CD14-positive monocyte (primary cell): ENCODE data around the gene CBR3. TPM values are rescaled to one million over a fixed set of nuclear protein-coding genes. Genes with fewer than 3 reads are reported as not detected.
A peak's percentile ranks its signal among the peaks of the same experiment; 100 is the strongest.

Experiments used
- DNase-seq, 3 donors: peaks; one replicate each; pipeline ENCODE4 v3.0.0-alpha.2; 2011 to 2022
- H2AFZ ChIP-seq: 2 replicates; pipeline ENCODE4 v1.6.0; 2012; ENCODE audit warnings: mild to moderate bottlenecking, low read depth, low read length, inconsistent platforms; ENCODE audit not compliant: insufficient read depth, poor library complexity, severe bottlenecking
- H3K27ac ChIP-seq, 2 donors: 1 replicate in 1 of 2; 2 replicates in 1 of 2; pipeline ENCODE4 v1.5.1; 2012 to 2013; ENCODE audit warnings: low read length in 2 of 2, control low read depth in 1 of 2, inconsistent platforms in 1 of 2, low read depth in 1 of 2, mild to moderate bottlenecking in 1 of 2
- H3K27me3 ChIP-seq, 2 donors: one replicate each; pipeline versions ENCODE4 v1.6.0 to v1.6.1; 2011 to 2013; ENCODE audit warnings: low read length in 2 of 2; ENCODE audit not compliant: control insufficient read depth in 2 of 2, insufficient read depth in 2 of 2
- H3K36me3 ChIP-seq, 2 donors: replicated peaks in 1 of 2; 1 replicate in 1 of 2; 2 replicates in 1 of 2; pipeline versions ENCODE4 v1.5.1 to v1.6.1; 2012 to 2013; ENCODE audit warnings: low read length in 2 of 2, control low read depth in 1 of 2, inconsistent platforms in 1 of 2, mild to moderate bottlenecking in 1 of 2; ENCODE audit not compliant: insufficient read depth in 2 of 2, control insufficient read depth in 1 of 2
- H3K4me1 ChIP-seq, 2 donors: 1 replicate in 1 of 2; 2 replicates in 1 of 2; pipeline versions ENCODE4 v1.5.1 to v1.6.1; 2012 to 2013; ENCODE audit warnings: low read length in 2 of 2, control low read depth in 1 of 2, inconsistent platforms in 1 of 2, mild to moderate bottlenecking in 1 of 2, moderate library complexity in 1 of 2; ENCODE audit not compliant: insufficient read depth in 2 of 2, control insufficient read depth in 1 of 2
- H3K4me2 ChIP-seq: replicated peaks from 2 replicates; pipeline ENCODE3; 2012; ENCODE audit warnings: low read length, moderate library complexity, mild to moderate bottlenecking; ENCODE audit not compliant: poor library complexity, severe bottlenecking; ENCODE audit errors: extremely low read depth
- H3K4me3 ChIP-seq, 3 experiments: fragments of 200-600 bp in 1 of 3; sonication (generic) in 1 of 3; replicated peaks in 1 of 3; 1 replicate in 2 of 3; 2 replicates in 1 of 3; pipeline ENCODE4 v1.5.1; 2011 to 2013; ENCODE audit warnings: low read length in 3 of 3, mild to moderate bottlenecking in 3 of 3, control low read depth in 2 of 3, low read depth in 2 of 3, inconsistent platforms in 1 of 3, moderate library complexity in 1 of 3
- H3K79me2 ChIP-seq: 2 replicates; pipeline ENCODE4 v1.6.0; 2012; ENCODE audit warnings: mild to moderate bottlenecking, control low read depth, inconsistent platforms, low read length, moderate library complexity; ENCODE audit not compliant: insufficient read depth
- H3K9ac ChIP-seq: 2 replicates; pipeline ENCODE4 v1.6.0; 2017; ENCODE audit warnings: low read length, mild to moderate bottlenecking; ENCODE audit not compliant: insufficient read depth, poor library complexity, severe bottlenecking
- H3K9me3 ChIP-seq, 2 donors: replicated peaks in 1 of 2; 1 replicate in 1 of 2; 2 replicates in 1 of 2; pipeline versions ENCODE4 v1.5.1 to v1.6.1; 2012 to 2013; ENCODE audit warnings: low read length in 2 of 2, control low read depth in 1 of 2; ENCODE audit not compliant: control insufficient read depth in 1 of 2, insufficient read depth in 1 of 2
- H4K20me1 ChIP-seq: 2 replicates; pipeline ENCODE4 v1.6.0; 2012; ENCODE audit warnings: mild to moderate bottlenecking, low read length, control low read depth, moderate library complexity; ENCODE audit not compliant: insufficient read depth
- H3K27ac Mint-ChIP-seq, 7 donors: one replicate each; pipeline ENCODE4 v1.8.0; 2020; ENCODE audit warnings: mild to moderate bottlenecking in 7 of 7, mixed read lengths in 7 of 7, moderate library complexity in 6 of 7, inconsistent platforms in 2 of 7
- H3K27me3 Mint-ChIP-seq, 3 donors: one replicate each; pipeline ENCODE4 v1.8.0; 2021 to 2022; ENCODE audit warnings: low read depth in 3 of 3, mild to moderate bottlenecking in 3 of 3, mixed read lengths in 3 of 3, moderate library complexity in 3 of 3, inconsistent platforms in 1 of 3
- H3K36me3 Mint-ChIP-seq, 2 donors: one replicate each; pipeline ENCODE4 v1.8.0; 2020; ENCODE audit warnings: mixed read lengths in 2 of 2, inconsistent platforms in 1 of 2, mild to moderate bottlenecking in 1 of 2
- H3K4me1 Mint-ChIP-seq: one replicate; pipeline ENCODE4 v1.8.0; 2020; ENCODE audit warnings: mild to moderate bottlenecking, mixed read lengths
- H3K4me3 Mint-ChIP-seq, 2 donors: one replicate each; pipeline ENCODE4 v1.8.0; 2020; ENCODE audit warnings: mild to moderate bottlenecking in 2 of 2, mixed read lengths in 2 of 2, moderate library complexity in 1 of 2
- H3K9me3 Mint-ChIP-seq, 7 donors: one replicate each; pipeline ENCODE4 v1.8.0; 2020 to 2022; ENCODE audit warnings: mixed read lengths in 7 of 7, mild to moderate bottlenecking in 6 of 7, moderate library complexity in 6 of 7, inconsistent platforms in 2 of 7
- WGBS: methylation state at CpG from one replicate; pipeline ENCODE4 v1.1.5; 2013; ENCODE audit warnings: missing lambda C conversion rate; ENCODE audit not compliant: insufficient coverage; 5-methylcytosine and 5-hydroxymethylcytosine counted together
- intact Hi-C, 2 donors: fragments of 100-400 bp; cut with micrococcal nuclease; formaldehyde crosslinking; loops; one replicate each; pipeline versions ENCODE4 v1.15.0 to v1.15.1; 2023
- polyA plus RNA-seq, 3 donors: library from polyadenylated mRNA; depleted of rRNA in 1 of 3; unstranded in 2 of 3; stranded (reverse) in 1 of 3; fragments of 300-500 nt in 2 of 3; fragments of >200 nt in 1 of 3; fragmentation: Illumina TruSeq in 2 of 3; gene quantifications; 1 replicate in 2 of 3; 2 replicates in 1 of 3; pipeline ENCODE4 v1.2.3, GENCODE V29; 2012 to 2021
- TF ChIP-seq, protein P1 (sequence below): fragments of 200-600 bp; IDR thresholded peaks from one replicate; pipeline ENCODE4 v1.8.0; 2022; ENCODE audit warnings: antibody characterized with exemption, mild to moderate bottlenecking

The CBR3 gene
- polyA plus RNA-seq, 3 donors = 0.32 to 0.40 TPM; not detected in 1

DNA sequence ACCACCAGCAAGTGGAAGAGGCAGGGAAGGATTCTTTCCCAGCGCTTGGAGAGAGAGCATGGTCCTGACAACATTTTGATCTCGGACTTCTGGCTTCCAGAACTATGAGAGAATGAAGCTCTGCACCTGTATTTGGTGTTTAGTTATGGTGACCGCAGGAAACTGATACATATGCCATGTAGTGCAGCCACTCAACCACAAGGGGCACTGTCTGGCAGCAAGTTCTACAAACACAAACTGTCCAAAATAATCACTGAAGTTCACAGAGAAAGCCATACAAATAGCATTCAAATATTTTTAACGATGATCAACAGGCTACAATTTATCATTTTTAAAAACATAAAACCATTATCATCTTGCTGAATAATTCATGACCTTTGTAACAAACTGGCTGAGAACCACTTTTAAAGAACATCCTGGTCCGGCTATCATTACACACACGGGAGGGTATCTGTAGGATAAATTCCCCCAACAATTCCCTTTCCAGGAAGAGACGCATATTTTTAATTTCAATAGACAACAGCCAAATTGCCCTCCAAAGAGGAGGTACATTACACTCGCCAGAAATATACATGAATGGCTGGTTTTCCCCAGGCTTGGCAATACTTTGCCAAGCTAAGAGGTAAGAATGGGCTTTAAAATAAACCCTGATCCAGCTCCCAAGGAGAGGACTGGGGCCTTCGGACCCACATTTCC, 9.2 kb upstream of the CBR3 start:
- Mint-ChIP-seq H3K4me3 (no peak overlapping the region), H3K27me3 (peaks cover 4 to 9% (median 8%) of the 10 kb centered on the region in 3 donors), H3K36me3 (no peaks in the 10 kb centered on the region), H3K9me3 (peaks cover 0 to 2% (median 0%) of the 10 kb centered on the region in 7 donors), H3K27ac (peak overlapping the region in 1 of 7 donors; percentile 11), H3K4me1 (peaks cover 12% of the 10 kb centered on the region)
- TF ChIP-seq, protein P1, sequence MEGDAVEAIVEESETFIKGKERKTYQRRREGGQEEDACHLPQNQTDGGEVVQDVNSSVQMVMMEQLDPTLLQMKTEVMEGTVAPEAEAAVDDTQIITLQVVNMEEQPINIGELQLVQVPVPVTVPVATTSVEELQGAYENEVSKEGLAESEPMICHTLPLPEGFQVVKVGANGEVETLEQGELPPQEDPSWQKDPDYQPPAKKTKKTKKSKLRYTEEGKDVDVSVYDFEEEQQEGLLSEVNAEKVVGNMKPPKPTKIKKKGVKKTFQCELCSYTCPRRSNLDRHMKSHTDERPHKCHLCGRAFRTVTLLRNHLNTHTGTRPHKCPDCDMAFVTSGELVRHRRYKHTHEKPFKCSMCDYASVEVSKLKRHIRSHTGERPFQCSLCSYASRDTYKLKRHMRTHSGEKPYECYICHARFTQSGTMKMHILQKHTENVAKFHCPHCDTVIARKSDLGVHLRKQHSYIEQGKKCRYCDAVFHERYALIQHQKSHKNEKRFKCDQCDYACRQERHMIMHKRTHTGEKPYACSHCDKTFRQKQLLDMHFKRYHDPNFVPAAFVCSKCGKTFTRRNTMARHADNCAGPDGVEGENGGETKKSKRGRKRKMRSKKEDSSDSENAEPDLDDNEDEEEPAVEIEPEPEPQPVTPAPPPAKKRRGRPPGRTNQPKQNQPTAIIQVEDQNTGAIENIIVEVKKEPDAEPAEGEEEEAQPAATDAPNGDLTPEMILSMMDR = peak; percentile 84
- H4K20me1 ChIP-seq = no peaks in the 10 kb centered on the region
- 68% methylated on average over 4 of the region's 9 CpGs for WGBS
- no peak overlapping the region for H3K9ac ChIP-seq
- H3K4me3 ChIP-seq = no peak overlapping the region
- H3K4me2 ChIP-seq = no peak overlapping the region
- H3K36me3 ChIP-seq = no peaks in the 10 kb centered on the region
- H2AFZ ChIP-seq = no peak overlapping the region
- H3K9me3 ChIP-seq = no peaks in the 10 kb centered on the region
- H3K27me3 ChIP-seq = no peaks in the 10 kb centered on the region
- peaks cover 8 to 10% of the 10 kb centered on the region in 2 donors for H3K4me1 ChIP-seq
- intact Hi-C loops = loop anchor here in 1 of 2 donors (5.0 kb wide), 1 partner anchor 87 kb away; no protein-coding TSS in a partner anchor
- no peaks in the 10 kb centered on the region for H3K79me2 ChIP-seq
- peak; percentile 30 to 51 (median 46) for DNase-seq
- H3K27ac ChIP-seq = no peak overlapping the region

DNA sequence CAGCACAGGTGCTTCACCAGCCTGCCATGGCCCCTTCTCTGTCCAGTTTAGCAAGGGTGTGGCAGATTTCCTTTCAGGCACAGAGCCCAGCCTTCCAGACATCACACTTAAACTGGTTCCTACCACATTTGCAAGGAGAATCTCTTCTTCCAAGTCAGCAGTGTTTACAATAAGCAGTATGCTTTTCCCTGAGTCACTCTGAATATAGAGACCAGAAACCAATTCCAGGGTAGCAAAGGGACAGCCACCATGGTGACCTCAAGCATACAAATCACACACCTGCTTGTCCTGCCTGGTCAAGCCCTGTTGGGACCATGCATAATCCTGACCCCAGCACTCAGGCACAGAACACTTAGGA, 8.7 kb upstream of the CBR3 start:
- Mint-ChIP-seq H3K27me3 (peaks cover 4 to 11% (median 9%) of the 10 kb centered on the region in 3 donors), H3K9me3 (peaks cover 0 to 2% (median 0%) of the 10 kb centered on the region in 7 donors), H3K27ac (peak overlapping the region in 1 of 7 donors; percentile 11), H3K4me1 (peaks cover 14% of the 10 kb centered on the region), H3K36me3 (no peaks in the 10 kb centered on the region), H3K4me3 (no peak overlapping the region)
- Histone ChIP-seq H3K79me2 (no peaks in the 10 kb centered on the region), H3K4me2 (no peak overlapping the region), H3K27ac (no peak overlapping the region), H3K9me3 (no peaks in the 10 kb centered on the region), H3K4me1 (peaks cover 8 to 10% of the 10 kb centered on the region in 2 donors), H2AFZ (no peak overlapping the region), H3K9ac (no peak overlapping the region), H3K36me3 (no peaks in the 10 kb centered on the region), H4K20me1 (no peaks in the 10 kb centered on the region), H3K4me3 (no peak overlapping the region), H3K27me3 (no peaks in the 10 kb centered on the region)
- intact Hi-C loops = loop anchor here in 1 of 2 donors (5.0 kb wide), 1 partner anchor 86 kb away; no protein-coding TSS in a partner anchor
- TF ChIP-seq, protein P1 = no peak
- DNase-seq = no peak
